Stimulated activated naive CD4-positive, alpha-beta T cell treated with Interleukin-2 at 50 U/mL for 16 hours (primary cell): ENCODE results near the gene ZNF804A.
"Not testable (repeated sequence)": the region's sequence is repeated elsewhere in the genome, so short reads cannot be mapped to it uniquely, and the experiment has no call there.

ENCODE experiments used
- DNase-seq: peaks from one replicate; lab custom pipeline; 2025; lab: John Stamatoyannopoulos, UW

The ZNF804A gene

DNA sequence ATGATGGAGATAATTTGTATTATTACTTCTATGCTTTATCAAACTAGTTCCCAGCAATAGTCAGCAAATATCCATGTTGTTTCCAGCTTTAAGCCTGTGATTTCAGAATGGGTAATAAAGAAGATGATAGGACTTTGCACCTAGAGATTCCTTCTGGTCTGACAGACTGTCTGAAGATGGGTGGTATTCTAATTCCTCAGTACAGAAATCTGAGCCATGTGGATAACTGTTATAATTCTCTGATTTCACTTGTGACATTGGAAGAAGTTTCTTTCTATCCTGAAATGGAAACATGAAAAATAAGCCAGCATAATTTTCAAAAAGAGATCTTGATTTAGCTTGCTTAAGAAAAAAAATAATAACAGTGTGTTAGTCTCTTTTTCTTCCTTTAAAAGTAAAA is 130.1 kb downstream of the ZNF804A start:
- no peak for DNase-seq

DNA sequence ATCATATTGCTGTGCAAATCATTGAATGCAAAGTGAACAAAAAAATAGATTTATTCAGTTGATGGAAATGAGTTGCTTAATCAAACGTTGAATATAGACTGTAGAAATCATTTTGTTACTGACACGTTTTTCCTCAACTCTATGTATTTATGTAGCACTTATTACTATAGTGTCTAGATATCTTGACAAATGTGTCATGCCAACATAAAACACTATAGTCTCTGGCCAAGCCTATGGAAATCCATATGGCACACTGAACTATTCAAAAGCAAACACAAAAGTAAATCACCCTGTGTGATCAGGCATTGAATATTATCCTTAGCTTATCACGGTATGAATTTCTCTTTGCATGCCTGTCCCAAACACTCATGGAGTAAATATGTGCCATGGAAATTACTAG is 131.3 kb downstream of the ZNF804A start:
- DNase-seq: no peak

DNA sequence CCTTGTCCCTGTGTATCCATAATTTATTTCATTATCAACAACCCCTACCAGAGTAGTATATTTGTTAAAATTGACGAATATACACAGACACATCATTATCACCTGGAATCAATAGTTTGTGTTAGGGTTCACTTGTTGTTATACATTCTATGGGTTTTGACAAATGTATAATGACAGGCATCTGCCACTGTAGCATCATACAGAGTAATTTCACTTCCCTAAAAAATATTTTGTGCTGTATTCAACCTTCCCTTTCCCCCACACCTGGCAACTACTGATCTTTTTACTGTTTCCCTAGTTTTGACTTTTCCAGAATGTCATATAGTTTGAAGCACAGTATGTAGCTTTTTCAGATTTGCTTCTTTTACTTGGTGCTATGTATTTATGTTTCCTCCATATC is 132.0 kb downstream of the ZNF804A start:
- no peak for DNase-seq

DNA sequence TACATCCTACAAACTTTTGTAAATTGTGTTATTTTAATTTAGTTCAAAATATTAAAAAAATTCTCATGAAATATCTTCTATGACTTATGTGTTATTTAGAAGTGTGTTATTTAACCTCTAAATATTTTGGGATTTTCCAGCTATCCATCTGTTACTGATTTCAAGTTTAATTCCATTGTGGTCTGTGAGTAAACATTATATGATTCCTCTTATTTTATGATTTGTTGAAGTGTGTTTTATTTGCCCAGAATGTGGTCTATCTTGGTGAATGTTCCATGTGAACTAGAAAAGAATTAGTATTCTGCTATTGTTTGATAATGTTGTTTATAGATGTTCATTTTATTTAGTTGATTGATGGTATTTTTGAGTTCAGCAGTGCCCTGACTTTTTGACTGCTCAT is 136.0 kb downstream of the ZNF804A start:
- DNase-seq: no peak

DNA sequence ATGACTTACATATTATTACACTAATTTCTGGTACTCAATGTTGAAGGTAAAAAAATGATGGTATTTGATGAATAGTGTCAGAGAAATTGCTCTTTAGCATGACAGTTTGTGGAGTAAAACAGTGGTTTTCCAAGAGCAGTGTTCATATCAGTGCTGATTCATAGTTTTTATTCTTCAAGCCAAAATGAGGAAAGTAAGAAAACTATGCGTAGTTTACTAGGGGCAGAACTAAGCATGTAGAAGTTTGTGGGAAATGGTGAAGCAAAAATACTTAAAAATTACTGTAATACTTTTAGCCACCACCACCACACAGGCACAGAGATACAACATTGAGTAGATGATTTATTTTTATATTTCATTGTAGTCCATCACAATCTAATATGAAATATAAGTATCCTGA is 137.3 kb downstream of the ZNF804A start:
- no peak for DNase-seq

DNA sequence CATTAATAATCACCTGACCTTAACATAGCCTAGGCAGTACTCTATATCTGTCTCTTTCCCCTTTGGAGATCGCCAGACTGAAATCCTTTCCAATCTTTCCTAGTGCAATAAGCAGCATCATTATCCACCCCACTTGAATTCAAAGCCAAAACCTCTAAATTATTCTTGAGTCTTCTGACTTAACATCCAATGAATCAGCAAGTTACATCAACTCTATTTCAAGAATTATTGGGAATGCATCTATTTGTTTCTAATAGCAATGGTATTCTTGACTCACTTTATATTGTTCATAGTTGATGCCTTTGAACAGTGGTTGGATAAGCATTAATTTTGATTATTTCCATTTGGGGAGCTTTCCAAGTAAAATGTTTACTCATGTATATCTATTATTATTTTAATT is 144.8 kb downstream of the ZNF804A start:
- DNase-seq: no peak

DNA sequence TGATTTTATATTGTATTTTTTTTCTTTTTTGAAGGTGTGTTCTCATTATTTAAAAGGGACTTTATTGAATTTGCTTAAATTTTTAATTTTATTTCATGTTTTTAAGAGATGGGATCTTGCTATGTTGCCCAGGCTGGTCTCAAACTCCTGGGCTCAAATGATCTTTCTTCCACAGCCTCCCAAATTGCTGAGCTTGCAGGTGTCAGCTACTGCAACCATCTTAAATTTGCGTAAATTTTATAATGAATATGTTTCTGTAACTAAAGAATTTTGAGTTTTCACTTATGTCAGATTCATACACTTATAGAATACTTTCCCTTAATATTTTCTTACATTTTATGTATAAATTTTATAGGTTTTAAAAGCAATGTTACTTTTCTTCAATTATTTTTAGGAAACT is 157.8 kb downstream of the ZNF804A start:
- no peak for DNase-seq

DNA sequence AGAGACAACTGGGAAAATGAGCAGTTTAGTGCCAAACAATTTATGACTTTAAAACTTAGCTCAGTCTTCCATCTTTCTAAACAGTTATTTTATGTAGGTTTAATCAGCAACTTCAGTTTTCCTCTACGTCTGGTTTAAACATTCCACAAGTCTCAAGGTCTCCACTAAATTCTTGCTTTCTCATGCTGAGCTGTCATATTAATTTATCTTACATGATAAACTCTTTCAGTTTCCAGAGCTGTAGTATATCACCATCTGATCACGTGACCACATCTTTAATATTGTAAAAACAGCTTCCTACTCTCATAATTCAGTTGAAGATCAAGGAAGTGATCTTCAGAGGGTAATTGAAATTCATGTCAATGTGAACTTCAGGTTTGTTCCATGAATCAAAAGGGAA is 158.6 kb downstream of the ZNF804A start:
- DNase-seq: no peak

DNA sequence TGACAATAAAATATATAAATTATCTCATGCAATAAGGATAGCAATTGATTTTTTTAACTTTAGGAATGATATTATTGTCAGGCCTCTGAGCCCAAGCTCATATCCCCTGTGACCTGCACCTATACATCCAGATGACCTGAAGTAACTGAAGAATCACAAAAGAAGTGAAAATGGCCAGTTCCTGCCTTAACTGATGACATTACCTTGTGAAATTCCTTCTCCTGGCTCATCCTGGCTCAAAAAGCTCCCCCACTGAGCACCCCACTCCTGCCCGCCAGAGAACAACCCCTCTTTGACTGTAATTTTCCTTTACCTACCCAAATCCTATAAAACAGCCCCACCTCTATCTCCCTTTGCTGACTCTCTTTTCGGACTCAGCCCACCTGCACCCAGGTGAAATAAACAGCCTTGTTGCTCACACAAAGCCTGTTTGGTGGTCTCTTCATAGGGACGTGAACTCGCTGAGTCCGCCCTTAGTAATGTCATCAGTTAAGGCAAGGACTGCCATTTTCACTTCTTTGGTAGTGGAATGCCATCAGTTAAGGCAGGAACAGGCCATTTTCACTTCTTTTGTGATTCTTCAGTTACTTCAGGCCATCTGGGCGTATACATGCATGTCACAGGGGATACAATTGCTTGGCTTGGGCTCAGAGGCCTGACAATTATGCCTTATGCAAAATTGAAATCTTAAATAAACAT is 161.4 kb downstream of the ZNF804A start:
- not testable (repeated sequence) for DNase-seq

DNA sequence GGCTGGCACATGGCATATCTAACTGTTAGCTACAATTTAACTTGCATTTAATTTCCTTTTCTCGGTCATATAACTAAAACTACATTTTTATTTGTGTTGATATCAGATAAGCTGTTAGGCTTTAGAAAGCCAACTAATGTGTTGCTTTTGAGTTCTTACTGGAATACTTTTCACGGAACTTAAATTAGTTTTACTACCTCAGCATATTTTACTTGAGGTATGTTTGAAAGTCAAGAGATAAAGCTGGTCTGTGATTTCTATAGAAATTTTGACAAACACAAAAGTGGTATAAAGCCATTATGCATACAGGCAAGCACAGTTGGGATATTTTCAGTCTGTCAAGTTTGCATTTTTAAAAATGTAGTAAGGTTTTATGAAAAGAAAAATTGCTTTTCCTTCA is 162.6 kb downstream of the ZNF804A start:
- DNase-seq: no peak

DNA sequence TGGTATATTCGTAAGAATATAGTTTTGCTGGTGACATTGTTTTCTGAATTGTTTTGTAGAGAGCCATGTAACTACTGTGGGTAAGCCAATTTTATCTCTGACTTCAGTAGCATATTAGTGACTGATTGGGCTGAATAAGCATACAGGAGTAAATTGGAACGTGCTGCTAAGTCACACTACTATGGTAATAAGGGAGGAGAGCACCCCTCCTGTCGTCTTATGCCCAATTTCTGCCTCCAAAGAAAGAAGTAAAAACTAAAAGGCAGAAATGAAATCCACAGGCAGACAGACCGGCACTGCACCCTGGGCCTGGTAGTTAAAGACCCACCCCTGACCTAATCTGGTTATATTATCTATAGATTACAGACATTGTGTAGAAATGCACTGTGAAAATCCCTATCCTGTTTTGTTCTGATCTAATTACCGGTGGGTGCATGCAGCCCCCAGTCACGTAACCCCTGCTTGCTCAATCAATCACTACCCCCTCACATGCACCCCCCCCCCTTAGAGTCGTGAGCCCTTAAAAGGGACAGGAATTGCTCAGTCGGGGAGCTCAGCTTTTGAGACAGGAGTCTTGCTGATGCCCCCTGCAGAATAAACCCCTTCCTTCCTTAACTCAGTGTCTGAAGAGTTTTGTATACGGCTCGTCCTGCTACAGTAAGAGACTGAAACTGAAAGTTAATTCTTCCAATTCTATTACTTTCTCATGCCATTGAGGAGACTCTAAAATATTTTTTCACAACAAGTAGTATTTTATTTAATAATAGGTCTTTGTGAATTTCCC is 167.0 kb downstream of the ZNF804A start:
- DNase-seq: no peak

DNA sequence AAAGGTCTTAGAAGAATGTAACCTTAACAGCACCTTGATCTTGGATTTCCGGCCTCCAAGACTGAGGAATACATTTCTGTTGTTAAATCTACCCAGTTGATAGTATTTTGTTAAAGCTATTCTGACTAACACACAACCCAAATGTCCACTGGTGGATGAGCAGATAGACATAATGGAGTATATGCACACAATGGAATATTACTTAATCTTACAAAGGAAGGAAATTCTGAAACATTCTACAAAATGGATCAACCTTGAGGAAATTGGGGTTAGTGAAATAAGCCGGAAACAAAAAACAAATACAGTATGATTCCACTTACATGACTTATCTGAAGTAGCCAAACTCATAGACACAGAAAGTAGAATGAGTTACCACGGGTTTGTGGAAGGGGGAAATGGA is 168.7 kb downstream of the ZNF804A start:
- no peak for DNase-seq

DNA sequence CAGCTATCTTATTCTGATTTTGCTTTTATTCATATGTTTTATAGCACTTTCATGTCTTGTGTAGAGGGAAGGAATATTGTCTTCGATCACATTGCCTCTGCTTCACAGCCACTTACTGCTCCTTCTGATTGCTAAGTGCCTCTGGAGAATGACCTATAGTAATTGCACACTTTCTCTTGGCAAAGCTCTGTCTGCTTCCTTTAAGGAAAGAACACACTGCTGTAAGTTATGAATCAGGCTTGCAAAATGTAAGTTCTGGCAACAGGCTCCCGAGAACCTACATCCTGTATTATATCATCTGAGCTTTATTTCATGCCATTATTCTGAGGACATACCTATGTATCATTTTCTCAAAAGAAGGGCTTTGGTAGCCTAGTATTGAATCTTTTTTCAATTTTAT is 170.7 kb downstream of the ZNF804A start:
- DNase-seq: no peak

DNA sequence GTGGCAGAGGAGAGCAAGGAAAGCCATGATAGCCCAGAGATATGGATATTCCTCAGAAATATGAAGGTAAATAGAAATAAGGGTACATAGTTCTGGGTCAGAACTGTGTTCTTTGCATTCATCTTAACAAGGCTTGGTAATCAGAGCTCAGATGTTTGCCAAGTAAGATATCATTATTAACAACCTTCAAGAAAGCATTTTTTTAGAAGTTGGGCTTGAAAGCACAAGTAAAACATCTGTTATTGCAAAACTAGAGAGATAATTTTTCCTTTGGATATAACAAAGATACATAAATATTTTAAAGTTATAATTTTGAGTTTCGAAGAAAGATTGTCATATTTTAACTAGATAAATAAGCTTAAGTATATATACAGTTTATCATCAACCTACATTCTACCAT is 171.4 kb downstream of the ZNF804A start:
- DNase-seq: no peak

DNA sequence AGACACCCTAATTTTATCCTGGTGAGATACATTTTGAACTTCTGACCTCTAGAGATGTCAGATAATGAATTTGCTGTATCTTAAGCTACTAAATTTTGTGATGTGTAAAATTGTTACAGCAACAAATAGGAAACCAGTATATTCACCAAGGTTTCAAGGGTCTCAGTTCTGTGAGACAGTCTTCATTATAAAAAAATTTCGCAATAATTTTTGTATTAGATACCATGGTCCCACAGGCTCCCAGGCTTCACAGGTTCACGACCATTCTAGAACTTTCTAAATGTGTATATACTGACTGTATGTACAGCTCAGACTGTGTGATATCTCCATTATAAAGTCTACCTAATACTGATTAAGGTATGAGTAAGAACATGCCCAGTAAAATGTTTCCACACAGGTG is 181.4 kb downstream of the ZNF804A start:
- DNase-seq: no peak

DNA sequence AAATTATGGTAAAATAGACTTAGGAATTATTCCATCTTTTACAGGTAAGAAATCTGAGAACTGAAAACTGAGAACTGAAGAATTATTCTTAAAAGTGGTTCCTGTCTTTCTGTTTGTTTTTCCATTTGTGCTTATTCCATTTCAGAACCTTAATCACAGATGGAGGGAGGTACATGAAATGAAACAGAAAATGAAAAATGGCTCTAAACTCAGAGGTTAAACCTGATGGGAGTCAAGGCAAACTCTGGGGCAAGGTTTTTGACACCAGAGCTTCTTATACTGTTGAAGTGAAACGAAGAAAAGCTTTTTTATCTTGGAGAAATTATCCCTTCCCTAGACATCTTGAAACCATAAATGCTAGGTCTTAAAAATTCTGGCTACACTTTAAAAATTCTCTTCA is 182.1 kb downstream of the ZNF804A start:
- DNase-seq: no peak

DNA sequence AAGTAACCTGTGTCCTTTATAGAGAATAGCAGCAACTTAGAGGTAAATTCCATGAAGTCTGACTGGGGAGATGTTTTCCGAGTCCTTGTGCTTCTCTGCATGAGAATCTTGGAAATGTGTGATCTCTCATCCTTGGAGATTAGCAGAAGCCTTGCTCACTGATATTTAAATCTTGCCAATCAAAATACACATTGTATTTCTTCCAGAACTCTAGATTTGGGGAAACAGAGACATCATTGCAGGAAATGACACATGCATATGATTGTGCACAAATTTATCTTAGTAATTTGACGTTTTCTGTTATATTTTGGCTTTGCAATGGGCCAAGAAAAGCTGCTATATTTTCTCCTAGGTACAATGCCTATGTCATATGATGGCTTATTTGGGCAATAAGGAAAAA is 182.6 kb downstream of the ZNF804A start:
- DNase-seq: no peak

DNA sequence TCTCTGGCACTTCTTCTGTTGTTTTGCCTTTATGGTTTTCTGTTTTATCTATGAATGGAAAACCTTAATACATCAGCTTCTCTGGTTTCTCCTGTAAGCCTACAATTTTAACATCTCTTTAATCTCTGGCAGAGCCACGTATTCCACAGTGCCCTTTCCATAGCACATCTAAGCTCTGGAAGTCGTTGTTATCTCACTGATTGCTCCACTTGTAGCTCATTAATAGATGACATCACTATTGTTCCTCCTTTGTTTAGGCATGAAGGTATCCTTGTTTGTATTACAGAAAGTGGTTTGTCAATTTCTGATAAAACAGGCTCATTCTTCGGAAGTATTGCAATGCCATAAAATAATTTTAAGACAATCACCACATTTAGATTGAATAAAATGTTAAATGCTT is 185.2 kb downstream of the ZNF804A start:
- no peak for DNase-seq

DNA sequence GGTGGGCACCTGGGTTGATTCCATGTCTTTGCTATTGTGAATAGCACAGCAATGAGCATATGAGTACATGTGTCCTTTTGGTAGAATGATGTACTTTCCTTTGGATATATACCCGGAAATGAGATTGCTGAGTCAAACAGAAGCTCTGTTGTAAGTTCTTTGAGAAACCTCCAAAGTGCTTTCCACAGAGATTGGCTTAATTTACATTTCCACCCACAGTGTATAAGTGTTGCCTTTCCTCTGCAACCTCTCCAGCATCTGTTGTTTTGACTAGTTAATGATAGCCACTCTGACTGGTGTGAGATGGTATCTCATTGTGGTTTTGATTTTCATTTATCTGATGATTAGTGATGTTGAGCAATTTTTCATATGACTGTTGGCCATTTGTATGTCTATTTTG is 194.8 kb downstream of the ZNF804A start:
- no peak for DNase-seq

DNA sequence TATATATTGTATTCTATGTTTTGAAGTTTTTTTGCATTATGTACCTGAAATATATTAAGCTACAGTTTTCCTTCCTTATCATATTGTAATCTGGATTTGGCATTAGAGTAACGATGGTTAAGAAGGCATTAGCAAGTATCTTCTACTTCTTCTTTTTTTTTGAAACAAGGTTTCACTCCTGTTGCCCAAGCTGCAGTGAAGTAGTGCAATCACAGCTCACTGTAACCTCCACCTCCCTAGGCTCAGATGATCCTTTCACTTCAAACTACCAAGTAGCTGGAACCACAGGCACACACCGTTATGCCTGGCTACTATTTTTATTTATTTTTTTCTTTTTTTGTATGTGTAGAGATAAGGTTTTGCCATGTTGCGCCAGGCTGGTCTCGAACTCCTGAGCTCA is 201.1 kb downstream of the ZNF804A start:
- DNase-seq: no peak

DNA sequence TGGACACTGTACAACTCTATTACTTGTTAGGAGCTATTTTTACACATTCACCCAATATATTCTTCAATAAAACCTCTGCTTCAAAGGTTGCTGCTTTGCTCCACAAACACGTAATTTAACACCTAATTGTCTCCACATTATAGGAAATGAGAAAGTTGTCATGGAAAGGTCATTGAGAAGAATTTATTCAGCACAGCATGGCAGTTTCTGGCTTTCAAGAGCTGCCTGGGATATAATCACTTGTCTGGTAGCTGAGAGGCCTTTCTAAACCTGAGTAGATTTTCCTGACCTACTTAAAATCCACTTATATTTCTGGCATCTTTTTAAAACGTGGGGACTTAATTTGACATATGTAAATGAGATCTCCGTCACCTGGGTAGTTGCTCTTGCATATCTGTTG is 216.1 kb downstream of the ZNF804A start:
- DNase-seq: no peak

DNA sequence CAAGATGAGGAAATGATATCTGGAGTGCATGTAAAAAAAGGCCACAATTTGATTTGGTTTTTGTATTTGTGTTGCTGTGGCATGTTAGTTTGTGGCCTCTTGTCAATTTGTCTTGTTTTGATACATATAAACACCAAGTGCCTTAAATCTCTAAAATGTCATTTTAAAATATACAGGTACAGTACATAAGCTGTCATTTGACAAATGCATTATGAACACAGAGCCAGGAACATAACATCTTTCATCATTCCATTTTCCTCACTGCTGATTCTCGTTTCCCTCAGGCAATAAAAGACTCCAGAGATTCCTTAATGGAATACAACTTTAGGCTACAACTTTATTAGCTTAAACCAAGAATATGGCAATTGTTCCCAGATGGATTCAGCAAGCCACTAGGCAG is 217.5 kb downstream of the ZNF804A start:
- no peak for DNase-seq

DNA sequence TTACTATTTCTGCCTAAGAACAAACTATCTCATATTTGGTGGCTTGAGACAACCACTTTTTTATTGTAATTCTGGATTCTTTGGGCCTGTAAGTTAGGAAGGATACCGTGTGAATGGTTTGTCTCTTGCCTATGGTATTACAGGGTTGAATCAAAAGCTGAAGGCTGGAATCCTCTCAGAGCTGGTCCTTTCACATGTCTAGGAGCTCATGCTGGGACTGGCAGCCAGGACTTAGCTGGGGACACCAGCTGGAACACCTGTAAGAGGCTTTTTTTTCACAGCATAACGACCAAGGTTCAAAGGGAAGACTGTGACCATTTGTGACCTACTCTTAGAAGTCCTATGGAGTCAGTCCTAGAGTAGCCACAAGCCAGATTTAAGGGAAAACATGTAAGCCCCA is 226.3 kb downstream of the ZNF804A start:
- no peak for DNase-seq

DNA sequence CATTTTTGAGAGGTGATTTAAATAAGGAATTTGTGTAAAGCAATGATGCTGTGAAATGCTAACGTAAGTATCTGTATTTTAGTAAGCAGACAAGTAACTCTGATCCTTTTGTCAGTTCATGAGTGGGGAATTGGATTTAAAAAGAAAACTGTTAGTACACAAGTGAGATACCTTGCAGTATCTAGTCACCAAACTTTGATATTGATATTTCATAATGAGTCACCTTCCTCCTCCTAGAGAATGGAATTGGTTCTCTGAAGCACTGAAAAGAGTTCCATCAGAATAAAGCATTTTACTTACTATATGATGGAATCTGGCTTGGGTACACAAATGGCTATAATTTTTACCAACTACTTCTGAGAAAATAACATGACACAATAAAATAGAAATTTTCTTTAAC is 232.2 kb downstream of the ZNF804A start:
- no peak for DNase-seq
